GM19035 (cell line): Measurements from ENCODE around the gene PDZD4.
"Not testable (repeated sequence)": the region's sequence is repeated elsewhere in the genome, so short reads cannot be mapped to it uniquely, and the experiment has no call there.

ENCODE experiments used
- ATAC-seq: cut with Tn5 transposase; IDR thresholded peaks from one replicate; pipeline ENCODE4 v1.9.1; 2021; ENCODE audit not compliant: unreplicated experiment

Gene PDZD4

GRCh38 chrX:153845195-153845594 is 14.9 kb upstream of the PDZD4 start:
- no peak for ATAC-seq

GRCh38 chrX:153844509-153845082 is 14.3 kb upstream of the PDZD4 start:
- ATAC-seq, result no peak

GRCh38 chrX:153836921-153837320 is 6.6 kb upstream of the PDZD4 start:
- ATAC-seq, result no peak

GRCh38 chrX:153832728-153833127 is 2.4 kb upstream of the PDZD4 start:
- ATAC-seq, result no peak

- no peak for ATAC-seq
Measured at GRCh38 chrX:153831429-153832150, 1.2 kb upstream of the PDZD4 start.

GRCh38 chrX:153830640-153831428 is 490 bp upstream of the PDZD4 start:
- no peak for ATAC-seq

GRCh38 chrX:153829549-153829798 is 870 bp downstream of the PDZD4 start:
- ATAC-seq, result no peak

GRCh38 chrX:153828723-153829548 is 1.4 kb downstream of the PDZD4 start:
- no peak for ATAC-seq

- no peak for ATAC-seq
Measured at GRCh38 chrX:153828308-153828707, 2.0 kb downstream of the PDZD4 start.

GRCh38 chrX:153827903-153828302 is 2.4 kb downstream of the PDZD4 start:
- no peak for ATAC-seq

- no peak for ATAC-seq
Measured at GRCh38 chrX:153827016-153827415, 3.3 kb downstream of the PDZD4 start.

- no peak for ATAC-seq
Measured at GRCh38 chrX:153825042-153825441, 5.3 kb downstream of the PDZD4 start.

- no peak for ATAC-seq
Measured at GRCh38 chrX:153824348-153824747, 6.0 kb downstream of the PDZD4 start.

GRCh38 chrX:153821066-153821465 is 9.3 kb downstream of the PDZD4 start:
- ATAC-seq, result no peak

GRCh38 chrX:153820601-153821000 is 9.7 kb downstream of the PDZD4 start:
- ATAC-seq, result no peak

GRCh38 chrX:153819384-153820040 is 10.8 kb downstream of the PDZD4 start:
- no peak for ATAC-seq

GRCh38 chrX:153818571-153819383 is 11.6 kb downstream of the PDZD4 start:
- no peak for ATAC-seq

GRCh38 chrX:153818064-153818463 is 12.3 kb downstream of the PDZD4 start:
- ATAC-seq, result not testable (repeated sequence)

- ATAC-seq, result no peak
Measured at GRCh38 chrX:153816831-153817690, 13.3 kb downstream of the PDZD4 start.
